H9 (cell line): ENCODE data around the gene CACNA1G. TPM values are rescaled to one million over a fixed set of nuclear protein-coding genes. Genes with fewer than 3 reads are reported as not detected.
A peak's percentile ranks its signal among the peaks of the same experiment; 100 is the strongest.

Experiments used
- DNase-seq: peaks from one replicate; pipeline ENCODE4 v3.0.0-alpha.2; 2017
- H2AFZ ChIP-seq: one replicate; pipeline ENCODE4 v1.6.1; 2013; ENCODE audit warnings: mild to moderate bottlenecking, low read length, control low read depth, moderate library complexity
- H2AK5ac ChIP-seq: 2 replicates; pipeline ENCODE4 v1.6.1; 2013; ENCODE audit warnings: low read length, control low read depth, mixed read lengths; ENCODE audit not compliant: insufficient read length
- H2BK120ac ChIP-seq: one replicate; pipeline ENCODE4 v1.6.1; 2013; ENCODE audit warnings: low read depth, mild to moderate bottlenecking, low read length, control low read depth, inconsistent platforms; ENCODE audit not compliant: poor library complexity, severe bottlenecking
- H2BK12ac ChIP-seq: 2 replicates; pipeline ENCODE4 v1.6.1; 2013; ENCODE audit warnings: low read length, control low read depth, mixed read lengths, low read depth; ENCODE audit not compliant: insufficient read length
- H2BK15ac ChIP-seq: 2 replicates; pipeline ENCODE4 v1.6.1; 2013; ENCODE audit warnings: low read depth, low read length, control low read depth
- H2BK20ac ChIP-seq: one replicate; pipeline ENCODE4 v1.6.1; 2013; ENCODE audit warnings: low read depth, mild to moderate bottlenecking, low read length, control low read depth, inconsistent platforms; ENCODE audit not compliant: poor library complexity, severe bottlenecking
- H2BK5ac ChIP-seq: 2 replicates; pipeline ENCODE4 v1.6.1; 2013; ENCODE audit warnings: low read length, control low read depth, mixed read lengths; ENCODE audit not compliant: insufficient read length
- H3K14ac ChIP-seq: 2 replicates; pipeline ENCODE4 v1.6.1; 2013; ENCODE audit warnings: low read length, control low read depth; ENCODE audit not compliant: insufficient read depth
- H3K18ac ChIP-seq: 2 replicates; pipeline ENCODE4 v1.6.1; 2013; ENCODE audit warnings: low read depth, mild to moderate bottlenecking, mixed read lengths, low read length, control low read depth; ENCODE audit not compliant: insufficient read length
- H3K23ac ChIP-seq: 2 replicates; pipeline ENCODE4 v1.6.1; 2013; ENCODE audit warnings: low read length, control low read depth, mixed read lengths, low read depth; ENCODE audit not compliant: insufficient read length
- H3K23me2 ChIP-seq: 2 replicates; pipeline ENCODE4 v1.6.1; 2013; ENCODE audit warnings: low read depth, mild to moderate bottlenecking, mixed read lengths, low read length, control low read depth; ENCODE audit not compliant: insufficient read length, poor library complexity, severe bottlenecking
- H3K27ac ChIP-seq: 2 replicates; pipeline ENCODE4 v1.5.1; 2013; ENCODE audit warnings: low read length, control low read depth, mixed read lengths, low read depth; ENCODE audit not compliant: insufficient read length
- H3K27me3 ChIP-seq: 2 replicates; pipeline ENCODE4 v1.6.1; 2013; ENCODE audit warnings: low read length, control low read depth, inconsistent platforms; ENCODE audit not compliant: insufficient read depth
- H3K4ac ChIP-seq: 2 replicates; pipeline ENCODE4 v1.6.1; 2013; ENCODE audit warnings: low read depth, mild to moderate bottlenecking, control low read depth, inconsistent platforms, low read length, moderate library complexity
- H3K4me1 ChIP-seq: 2 replicates; pipeline ENCODE4 v1.6.1; 2013; ENCODE audit warnings: low read length, control low read depth, inconsistent platforms; ENCODE audit not compliant: insufficient read depth
- H3K4me2 ChIP-seq: 2 replicates; pipeline ENCODE4 v1.6.1; 2013; ENCODE audit warnings: low read length, control low read depth, mixed read lengths; ENCODE audit not compliant: insufficient read length, insufficient read depth
- H3K56ac ChIP-seq: 2 replicates; pipeline ENCODE4 v1.6.1; 2013; ENCODE audit warnings: low read depth, mild to moderate bottlenecking, mixed read lengths, low read length, control low read depth; ENCODE audit not compliant: insufficient read length
- H3K79me1 ChIP-seq: 2 replicates; pipeline ENCODE4 v1.6.1; 2013; ENCODE audit warnings: low read depth, mild to moderate bottlenecking, moderate library complexity, low read length, control low read depth, inconsistent platforms; ENCODE audit not compliant: insufficient read depth, poor library complexity, severe bottlenecking
- H3K79me2 ChIP-seq: 2 replicates; pipeline ENCODE4 v1.6.1; 2013; ENCODE audit warnings: low read length, control low read depth, inconsistent platforms; ENCODE audit not compliant: insufficient read depth
- H3K9ac ChIP-seq: 2 replicates; pipeline ENCODE4 v1.6.1; 2013; ENCODE audit warnings: low read length, control low read depth, mixed read lengths; ENCODE audit not compliant: insufficient read length; ENCODE audit errors: extremely low read depth
- H3K9me3 ChIP-seq: one replicate; pipeline ENCODE4 v1.6.1; 2013; ENCODE audit warnings: low read depth, low read length, inconsistent platforms; ENCODE audit not compliant: control insufficient read depth
- H3T11ph ChIP-seq: one replicate; pipeline ENCODE4 v1.6.1; 2013; ENCODE audit warnings: mild to moderate bottlenecking, low read length, control low read depth, inconsistent platforms
- H4K20me1 ChIP-seq: one replicate; pipeline ENCODE4 v1.6.1; 2013; ENCODE audit not compliant: control insufficient read depth, insufficient read length, insufficient read depth
- H4K5ac ChIP-seq: 2 replicates; pipeline ENCODE4 v1.6.1; 2013; ENCODE audit warnings: low read depth, mild to moderate bottlenecking, mixed read lengths, low read length, control low read depth; ENCODE audit not compliant: insufficient read length
- H4K8ac ChIP-seq: replicated peaks from 2 replicates; pipeline ENCODE4 v1.6.1; 2013; ENCODE audit warnings: low read length, control low read depth, mixed read lengths, low read depth; ENCODE audit not compliant: insufficient read length
- H4K91ac ChIP-seq: 2 replicates; pipeline ENCODE4 v1.6.1; 2013; ENCODE audit warnings: low read depth, mild to moderate bottlenecking, moderate library complexity, mixed read lengths, low read length, control low read depth; ENCODE audit not compliant: insufficient read length
- H3K27ac Mint-ChIP-seq, 3 experiments: 2 replicates in 2 of 3; 3 replicates in 1 of 3; pipeline ENCODE4 v1.8.0; 2020 to 2021; ENCODE audit warnings: mixed read lengths in 3 of 3, mild to moderate bottlenecking in 1 of 3, moderate library complexity in 1 of 3
- H3K27me3 Mint-ChIP-seq: 2 replicates; pipeline ENCODE4 v1.8.0; 2021; ENCODE audit warnings: low read depth, mild to moderate bottlenecking, moderate library complexity, mixed read lengths
- H3K36me3 Mint-ChIP-seq, 3 experiments: 2 replicates in 2 of 3; 3 replicates in 1 of 3; pipeline ENCODE4 v1.8.0; 2020 to 2021; ENCODE audit warnings: low read depth in 3 of 3, mixed read lengths in 3 of 3; ENCODE audit not compliant: insufficient read depth in 1 of 3
- H3K4me1 Mint-ChIP-seq, 2 experiments: 2 replicates each; pipeline ENCODE4 v1.8.0; 2020; ENCODE audit warnings: mixed read lengths in 2 of 2
- H3K4me3 Mint-ChIP-seq, 2 experiments: 2 replicates in 1 of 2; 3 replicates in 1 of 2; pipeline ENCODE4 v1.8.0; 2020 to 2021; ENCODE audit warnings: mild to moderate bottlenecking in 2 of 2, mixed read lengths in 2 of 2, moderate library complexity in 1 of 2
- H3K9me3 Mint-ChIP-seq, 2 experiments: 2 replicates in 1 of 2; 3 replicates in 1 of 2; pipeline ENCODE4 v1.8.0; 2020; ENCODE audit warnings: mild to moderate bottlenecking in 2 of 2, mixed read lengths in 2 of 2, moderate library complexity in 1 of 2
- CTCF ChIP-seq: fragments of 200-600 bp; sonication (generic); conservative IDR thresholded peaks from 3 replicates; pipeline ENCODE4 v1.8.0; 2021; ENCODE audit warnings: antibody characterized with exemption, mild to moderate bottlenecking
- WGBS: extraction: QIAGEN DNeasy Blood & Tissue Kit; methylation state at CpG from one replicate; pipeline ENCODE4 v1.1.7; 2013; ENCODE audit warnings: missing lambda C conversion rate, low lambda C conversion rate, mixed read lengths; ENCODE audit not compliant: insufficient read length; ENCODE audit errors: extremely low coverage; 5-methylcytosine and 5-hydroxymethylcytosine counted together
- total RNA-seq: library from RNA; stranded (reverse); gene quantifications from 2 replicates; pipeline ENCODE4 v1.2.1, GENCODE V29; 2021

The CACNA1G gene
- total RNA-seq, 1 experiment from 2014 or later = 1.5 TPM

GRCh38 chr17:50608700-50609379, 48.3 kb downstream of the CACNA1G start:
- Histone ChIP-seq H3K23ac (no peak overlapping the region), H3K14ac (peak overlapping the region; percentile 54; the same call in 1 of the 2 replicates), H2BK5ac (no peak overlapping the region), H3K27me3 (no peaks in the 10 kb centered on the region), H3K4me1 (no peaks in the 10 kb centered on the region), H2BK12ac (no peak overlapping the region), H4K20me1 (no peaks in the 10 kb centered on the region), H3K79me1 (no peaks in the 10 kb centered on the region), H3K23me2 (no peaks in the 10 kb centered on the region), H2BK120ac (no peak overlapping the region), H3K9me3 (no peaks in the 10 kb centered on the region), H4K5ac (no peak overlapping the region), H4K8ac (no peak overlapping the region), H2BK15ac (no peak overlapping the region), H3K56ac (no peak overlapping the region), H3T11ph (no peak overlapping the region), H3K4ac (no peak overlapping the region), H4K91ac (no peak overlapping the region), H2AFZ (no peak overlapping the region), H2BK20ac (no peak overlapping the region), H3K79me2 (no peaks in the 10 kb centered on the region), H3K9ac (no peak overlapping the region), H3K4me2 (no peak overlapping the region), H2AK5ac (no peak overlapping the region), H3K27ac (no peak overlapping the region), H3K18ac (no peak overlapping the region)
- no peaks in the 10 kb centered on the region for H3K9me3 Mint-ChIP-seq
- no CpG with 5 or more reads among the region's 22 CpGs for WGBS
- H3K36me3 Mint-ChIP-seq = no peaks in the 10 kb centered on the region
- H3K4me1 Mint-ChIP-seq = peaks cover 9 to 42% of the 10 kb centered on the region in 2 experiments
- no peak overlapping the region; a peak in 1 of 5 replicates for H3K4me3 Mint-ChIP-seq
- no peak for DNase-seq
- H3K27ac Mint-ChIP-seq = no peak overlapping the region
- no peak for TF ChIP-seq CTCF
- peaks cover 3% of the 10 kb centered on the region; the same call in 1 of the 2 replicates for H3K27me3 Mint-ChIP-seq
